Suprapubic skin (tissue), 4 donors: Measurements from ENCODE around the gene GPA33. TPM values are rescaled to one million over a fixed set of nuclear protein-coding genes. Genes with fewer than 3 reads are reported as not detected.

Experiments used
- DNase-seq, 2 donors: peaks; one replicate each; pipeline ENCODE4 v3.0.0-alpha.2; 2019; ENCODE audit warnings: low spot score in 2 of 2
- H3K27ac ChIP-seq: fragments of 200-600 bp; sonication (generic); one replicate; pipeline ENCODE4 v1.5.1; 2019
- H3K27me3 ChIP-seq: fragments of 200-600 bp; sonication (generic); one replicate; pipeline ENCODE4 v1.5.1; 2019
- H3K36me3 ChIP-seq: fragments of 200-600 bp; sonication (generic); one replicate; pipeline ENCODE4 v1.5.1; 2019
- H3K4me1 ChIP-seq: fragments of 200-600 bp; sonication (generic); one replicate; pipeline ENCODE4 v1.5.1; 2019
- H3K4me3 ChIP-seq: fragments of 200-600 bp; sonication (generic); one replicate; pipeline ENCODE4 v1.5.1; 2019; ENCODE audit warnings: mild to moderate bottlenecking
- H3K9me3 ChIP-seq: fragments of 200-600 bp; sonication (generic); one replicate; pipeline ENCODE4 v1.5.1; 2019
- CTCF ChIP-seq, 2 donors: fragments of 200-600 bp in 1 of 2; fragments of 450-650 bp in 1 of 2; sonication (generic) in 1 of 2; IDR thresholded peaks; one replicate each; pipeline ENCODE4 v1.5.1; 2016 to 2019; ENCODE audit warnings: antibody characterized with exemption in 2 of 2, mild to moderate bottlenecking in 1 of 2, moderate library complexity in 1 of 2
- EP300 ChIP-seq: sonication (generic); formaldehyde crosslinking; IDR thresholded peaks from one replicate; pipeline ENCODE4 v1.6.1; 2017; ENCODE audit warnings: antibody characterized with exemption
- POLR2A ChIP-seq, 2 donors: fragments of 450-650 bp; IDR thresholded peaks; one replicate each; pipeline ENCODE4 v1.6.1; 2017; ENCODE audit warnings: antibody characterized with exemption in 2 of 2, mild to moderate bottlenecking in 2 of 2, moderate library complexity in 2 of 2
- POLR2AphosphoS5 ChIP-seq, 3 donors: sonication (generic); formaldehyde crosslinking; IDR thresholded peaks; one replicate each; pipeline ENCODE4 v1.6.1; 2017; ENCODE audit warnings: antibody characterized with exemption in 3 of 3
- WGBS: methylation state at CpG from one replicate; pipeline ENCODE4 v1.1.5; 2018; 5-methylcytosine and 5-hydroxymethylcytosine counted together
- total RNA-seq, 4 donors: library from RNA; depleted of rRNA; stranded (reverse); fragments of >200 nt; gene quantifications; one replicate each; pipeline ENCODE4 v1.1.0, GENCODE V29; 2016

GPA33 gene
- total RNA-seq, 4 donors from 2014 or later: 0.15 TPM; not detected in 3

- Histone ChIP-seq H3K4me3 (no peak overlapping the region), H3K27ac (no peak overlapping the region), H3K4me1 (no peaks in the 10 kb centered on the region), H3K36me3 (no peaks in the 10 kb centered on the region), H3K9me3 (no peaks in the 10 kb centered on the region), H3K27me3 (peaks cover 11% of the 10 kb centered on the region)
- DNase-seq: no peak
- TF ChIP-seq POLR2A (IDR thresholded peaks at IDR 0.05) (no peak), EP300 (no peak), CTCF (IDR thresholded peaks at IDR 0.05) (no peak), POLR2AphosphoS5 (IDR thresholded peaks at IDR 0.05) (no peak)
- WGBS: 70% methylated on average over 4 of the region's 4 CpGs
Measured at GRCh38 chr1:167111868-167112709, 21.9 kb upstream of the GPA33 start.

- TF ChIP-seq EP300: no peak
- no peak for TF ChIP-seq POLR2AphosphoS5 (IDR thresholded peaks at IDR 0.05)
- no peak for TF ChIP-seq POLR2A (IDR thresholded peaks at IDR 0.05)
- no peak for TF ChIP-seq CTCF (IDR thresholded peaks at IDR 0.05)
- no peaks in the 10 kb centered on the region for H3K36me3 ChIP-seq
- no peaks in the 10 kb centered on the region for H3K9me3 ChIP-seq
- WGBS: 82% methylated on average over 3 of the region's 3 CpGs
- H3K4me3 ChIP-seq: no peak overlapping the region
- H3K27me3 ChIP-seq: peaks cover 8% of the 10 kb centered on the region
- DNase-seq: no peak
- H3K4me1 ChIP-seq: no peaks in the 10 kb centered on the region
- no peak overlapping the region for H3K27ac ChIP-seq
Measured at GRCh38 chr1:167110586-167110985, 20.4 kb upstream of the GPA33 start.

GRCh38 chr1:167109125-167109524, 18.9 kb upstream of the GPA33 start:
- Histone ChIP-seq H3K27me3 (peaks cover 5% of the 10 kb centered on the region), H3K27ac (no peak overlapping the region), H3K36me3 (no peaks in the 10 kb centered on the region), H3K9me3 (no peaks in the 10 kb centered on the region), H3K4me3 (no peak overlapping the region), H3K4me1 (no peaks in the 10 kb centered on the region)
- no peak for TF ChIP-seq POLR2AphosphoS5 (IDR thresholded peaks at IDR 0.05)
- no peak for TF ChIP-seq CTCF (IDR thresholded peaks at IDR 0.05)
- TF ChIP-seq POLR2A (IDR thresholded peaks at IDR 0.05): no peak
- TF ChIP-seq EP300: no peak
- DNase-seq: no peak
- WGBS: 64% methylated on average over 2 of the region's 2 CpGs

GRCh38 chr1:167107456-167107855, 17.3 kb upstream of the GPA33 start:
- H3K4me1 ChIP-seq: no peaks in the 10 kb centered on the region
- no peak for TF ChIP-seq CTCF (IDR thresholded peaks at IDR 0.05)
- TF ChIP-seq POLR2A (IDR thresholded peaks at IDR 0.05): no peak
- TF ChIP-seq POLR2AphosphoS5 (IDR thresholded peaks at IDR 0.05): no peak
- no peak for TF ChIP-seq EP300
- H3K36me3 ChIP-seq: no peaks in the 10 kb centered on the region
- DNase-seq: no peak
- H3K27me3 ChIP-seq: peaks cover 5% of the 10 kb centered on the region
- H3K9me3 ChIP-seq: no peaks in the 10 kb centered on the region
- H3K27ac ChIP-seq: no peak overlapping the region
- no peak overlapping the region for H3K4me3 ChIP-seq

- WGBS: 82% methylated on average over 4 of the region's 4 CpGs
- Histone ChIP-seq H3K27ac (no peak overlapping the region), H3K9me3 (no peaks in the 10 kb centered on the region), H3K4me1 (no peaks in the 10 kb centered on the region), H3K36me3 (no peaks in the 10 kb centered on the region), H3K27me3 (no peaks in the 10 kb centered on the region), H3K4me3 (no peak overlapping the region)
- TF ChIP-seq CTCF (IDR thresholded peaks at IDR 0.05): no peak
- no peak for TF ChIP-seq POLR2A (IDR thresholded peaks at IDR 0.05)
- no peak for TF ChIP-seq EP300
- TF ChIP-seq POLR2AphosphoS5 (IDR thresholded peaks at IDR 0.05): no peak
- no peak for DNase-seq
Measured at GRCh38 chr1:167106119-167106461, 15.9 kb upstream of the GPA33 start.
